ENCODE measurements around the gene ARHGAP5.

Gene ARHGAP5

GRCh38 chr14:32189811-32190210, 112.7 kb downstream of the ARHGAP5 start:
- ATAC-seq: no peak
- TF ChIP-seq CSRNP3 (CRISPR knock-in tag; IDR thresholded peaks at IDR 0.05) (no peak), ISL1 (CRISPR knock-in tag; IDR thresholded peaks at IDR 0.05) (no peak), ESRRG (CRISPR knock-in tag; IDR thresholded peaks at IDR 0.05) (no peak), ZFP30 (CRISPR knock-in tag; IDR thresholded peaks at IDR 0.05) (no peak), TCF4 (CRISPR knock-in tag; IDR thresholded peaks at IDR 0.05; ENCODE audit: borderline replicate concordance) (no peak), TOX (CRISPR knock-in tag; IDR thresholded peaks at IDR 0.05; ENCODE audit: borderline replicate concordance) (no peak), ARNTL (CRISPR knock-in tag; IDR thresholded peaks at IDR 0.05; ENCODE audit: borderline replicate concordance, low read depth) (no peak), ZNF8 (CRISPR knock-in tag; IDR thresholded peaks at IDR 0.05) (no peak), RARB (CRISPR knock-in tag; IDR thresholded peaks at IDR 0.05) (no peak), GLIS3 (CRISPR knock-in tag; IDR thresholded peaks at IDR 0.05) (no peak), PATZ1 (CRISPR knock-in tag; IDR thresholded peaks at IDR 0.05; ENCODE audit: borderline replicate concordance) (no peak), ZNF565 (CRISPR knock-in tag; conservative IDR thresholded peaks at IDR 0.05; ENCODE audit: low read depth) (no peak), SNAI2 (CRISPR knock-in tag; IDR thresholded peaks at IDR 0.05) (no peak), CREB5 (CRISPR knock-in tag; IDR thresholded peaks at IDR 0.05; ENCODE audit: low read depth) (no peak)

GRCh38 chr14:32190673-32191072, 113.6 kb downstream of the ARHGAP5 start:
- no peak for ATAC-seq
- TF ChIP-seq CSDC2 (CRISPR knock-in tag; IDR thresholded peaks at IDR 0.05) (no peak), TCF4 (CRISPR knock-in tag; IDR thresholded peaks at IDR 0.05; ENCODE audit: borderline replicate concordance) (no peak), ARNTL (CRISPR knock-in tag; IDR thresholded peaks at IDR 0.05; ENCODE audit: borderline replicate concordance, low read depth) (no peak), ZFP3 (CRISPR knock-in tag; IDR thresholded peaks at IDR 0.05) (no peak), ZNF8 (CRISPR knock-in tag; IDR thresholded peaks at IDR 0.05) (no peak)

GRCh38 chr14:32192712-32193373, 115.7 kb downstream of the ARHGAP5 start:
- TF ChIP-seq TCF4 (CRISPR knock-in tag; IDR thresholded peaks at IDR 0.05; ENCODE audit: borderline replicate concordance) (peak; percentile 34; the same call in 1 of the 2 replicates), TSHZ2 (CRISPR knock-in tag; IDR thresholded peaks at IDR 0.05) (peak; percentile 19; the same call in 1 of the 2 replicates), CSDC2 (CRISPR knock-in tag; IDR thresholded peaks at IDR 0.05) (no peak)
- no peak; the same call in 2 of the 3 replicates for ATAC-seq

- no peak for ATAC-seq
- no peak for TF ChIP-seq POU6F1 (CRISPR knock-in tag; IDR thresholded peaks at IDR 0.05; ENCODE audit: borderline replicate concordance, low read depth)
- TF ChIP-seq RARB (CRISPR knock-in tag; IDR thresholded peaks at IDR 0.05): no peak
These were observed 116.4 kb downstream of the ARHGAP5 start for GRCh38 chr14:32193532-32193931.

Measured in SK-N-SH treated with all-trans-retinoic acid at 6 μM for 48 hours (cell line).